Epithelial cell of proximal tubule (primary cell): ENCODE results near the gene MARCHF2. TPM values are rescaled to one million over a fixed set of nuclear protein-coding genes. Genes with fewer than 3 reads are reported as not detected.
A peak's percentile ranks its signal among the peaks of the same experiment; 100 is the strongest.

ENCODE experiments used
- DNase-seq: peaks from one replicate; pipeline ENCODE4 v3.0.0-alpha.2; 2011; ENCODE audit warnings: low read depth
- H3K4me3 ChIP-seq: 2 replicates; pipeline ENCODE4 v1.5.1; 2011; ENCODE audit warnings: low read depth, mild to moderate bottlenecking, low read length
- total RNA-seq: library from RNA; depleted of rRNA; stranded (reverse); fragments of >200 nt; gene quantifications from 2 replicates; pipeline ENCODE4 v1.2.3, GENCODE V29; 2015
- TF ChIP-seq, protein P1 (sequence below): conservative IDR thresholded peaks from 2 replicates; pipeline ENCODE4 v1.5.1; 2012; ENCODE audit warnings: low read depth, mild to moderate bottlenecking, low read length

Gene MARCHF2
- total RNA-seq, 1 donor from 2014 or later, result 58.9 TPM

DNA sequence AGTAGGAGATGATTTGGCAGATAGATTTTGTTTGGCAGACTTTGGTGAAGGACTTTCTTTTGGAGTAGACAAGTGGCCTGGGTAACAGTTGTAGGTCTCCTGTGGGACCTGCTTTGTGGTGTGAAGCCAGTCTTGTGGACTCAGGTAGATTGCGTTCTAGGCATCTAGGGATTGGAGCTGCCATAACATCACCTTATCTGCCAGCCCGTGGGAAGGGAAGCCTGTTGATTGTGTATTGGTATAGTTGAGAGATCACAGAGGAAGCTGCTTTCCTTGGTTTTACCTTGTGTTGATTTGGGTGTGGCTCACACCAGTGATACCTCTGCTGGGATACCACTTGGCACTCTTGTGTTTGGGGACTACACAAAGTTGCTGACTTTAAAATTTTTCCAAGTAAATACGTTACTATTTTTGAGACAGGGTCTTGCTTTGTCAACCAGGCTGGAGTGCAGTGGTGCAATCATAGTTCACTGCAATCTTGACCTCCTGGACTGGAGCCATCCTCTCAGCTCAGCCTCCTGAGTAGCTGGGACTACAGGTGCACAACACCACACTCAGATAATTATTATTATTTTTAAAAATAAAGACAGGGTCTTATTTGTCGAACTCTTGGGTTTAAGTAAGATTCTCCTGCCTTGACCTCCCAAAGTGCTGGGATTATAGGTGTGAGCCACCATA is 39.5 kb downstream of the MARCHF2 start:
- TF ChIP-seq, protein P1, sequence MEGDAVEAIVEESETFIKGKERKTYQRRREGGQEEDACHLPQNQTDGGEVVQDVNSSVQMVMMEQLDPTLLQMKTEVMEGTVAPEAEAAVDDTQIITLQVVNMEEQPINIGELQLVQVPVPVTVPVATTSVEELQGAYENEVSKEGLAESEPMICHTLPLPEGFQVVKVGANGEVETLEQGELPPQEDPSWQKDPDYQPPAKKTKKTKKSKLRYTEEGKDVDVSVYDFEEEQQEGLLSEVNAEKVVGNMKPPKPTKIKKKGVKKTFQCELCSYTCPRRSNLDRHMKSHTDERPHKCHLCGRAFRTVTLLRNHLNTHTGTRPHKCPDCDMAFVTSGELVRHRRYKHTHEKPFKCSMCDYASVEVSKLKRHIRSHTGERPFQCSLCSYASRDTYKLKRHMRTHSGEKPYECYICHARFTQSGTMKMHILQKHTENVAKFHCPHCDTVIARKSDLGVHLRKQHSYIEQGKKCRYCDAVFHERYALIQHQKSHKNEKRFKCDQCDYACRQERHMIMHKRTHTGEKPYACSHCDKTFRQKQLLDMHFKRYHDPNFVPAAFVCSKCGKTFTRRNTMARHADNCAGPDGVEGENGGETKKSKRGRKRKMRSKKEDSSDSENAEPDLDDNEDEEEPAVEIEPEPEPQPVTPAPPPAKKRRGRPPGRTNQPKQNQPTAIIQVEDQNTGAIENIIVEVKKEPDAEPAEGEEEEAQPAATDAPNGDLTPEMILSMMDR, result no peak
- no peak overlapping the region for H3K4me3 ChIP-seq
- DNase-seq, result no peak

- TF ChIP-seq, protein P1, result no peak
- no peak for DNase-seq
- H3K4me3 ChIP-seq, result no peak overlapping the region
Observed at GRCh38 chr19:8453616-8454015, 40.5 kb downstream of the MARCHF2 start.

- TF ChIP-seq, protein P1, result no peak
Observed at GRCh38 chr19:8454218-8454617, 41.1 kb downstream of the MARCHF2 start.

DNA sequence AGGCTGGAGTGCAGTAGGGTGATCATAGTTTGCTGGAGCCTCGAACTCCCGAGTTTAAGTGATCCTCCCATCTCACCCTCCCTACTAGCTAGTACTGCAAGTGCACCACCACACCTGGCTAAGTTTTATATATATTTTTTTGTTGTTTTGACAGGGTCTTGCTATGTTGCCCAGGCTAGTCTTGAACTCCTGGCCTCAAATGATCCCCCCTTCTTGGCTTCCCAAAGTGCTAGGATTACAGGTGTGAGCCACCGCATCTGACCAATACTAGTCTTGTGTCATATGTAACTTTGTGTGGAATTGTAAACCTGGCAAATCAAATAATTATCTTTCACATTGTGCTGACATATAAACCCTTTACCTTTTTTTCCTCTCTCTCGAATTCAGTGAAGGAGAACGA is 41.9 kb downstream of the MARCHF2 start:
- DNase-seq, result no peak
- TF ChIP-seq, protein P1, result no peak
- H3K4me3 ChIP-seq, result no peak overlapping the region

More at GRCh38 chr19:8454218-8454617, 41.1 kb downstream of the MARCHF2 start:
- H3K4me3 ChIP-seq, result no peak overlapping the region
- no peak for DNase-seq

GRCh38 chr19:8456064-8456463 is 43.0 kb downstream of the MARCHF2 start:
- no peak for DNase-seq
- TF ChIP-seq, protein P1, result peak; percentile 47
- no peak overlapping the region for H3K4me3 ChIP-seq

- no peak overlapping the region for H3K4me3 ChIP-seq
- TF ChIP-seq, protein P1, result no peak
- DNase-seq, result no peak
Observed at GRCh38 chr19:8457209-8457608, 44.1 kb downstream of the MARCHF2 start.

GRCh38 chr19:8457827-8458226 is 44.7 kb downstream of the MARCHF2 start:
- no peak overlapping the region for H3K4me3 ChIP-seq
- no peak for DNase-seq
- TF ChIP-seq, protein P1, result no peak
